Gastroesophageal sphincter (tissue), 4 donors: ENCODE results near the gene APOL2. TPM values are rescaled to one million over a fixed set of nuclear protein-coding genes. Genes with fewer than 3 reads are reported as not detected.
A peak's percentile ranks its signal among the peaks of the same experiment; 100 is the strongest.

Experiments used
- ATAC-seq: fragments of 150-250 bp; one replicate; pipeline ENCODE4 v1.9.1; 2016; ENCODE audit warnings: mild to moderate bottlenecking, moderate library complexity
- H3K27ac ChIP-seq, 4 donors: fragments of 200-600 bp; sonication (generic) in 3 of 4; 1 replicate in 3 of 4; 2 replicates in 1 of 4; pipeline ENCODE4 v1.5.1; 2016 to 2019
- H3K27me3 ChIP-seq: fragments of 200-600 bp; sonication (generic); one replicate; pipeline ENCODE4 v1.5.1; 2019
- H3K36me3 ChIP-seq, 2 donors: fragments of 200-600 bp; sonication (generic); one replicate each; pipeline ENCODE4 v1.5.1; 2019; ENCODE audit warnings: control low read depth in 1 of 2
- H3K4me1 ChIP-seq, 3 donors: fragments of 200-600 bp; sonication (generic); 1 replicate in 2 of 3; 2 replicates in 1 of 3; pipeline ENCODE4 v1.5.1; 2016 to 2019; ENCODE audit warnings: control low read depth in 2 of 3
- H3K4me3 ChIP-seq, 2 donors: fragments of 200-600 bp; sonication (generic); one replicate each; pipeline ENCODE4 v1.5.1; 2019; ENCODE audit warnings: mild to moderate bottlenecking in 1 of 2, moderate library complexity in 1 of 2
- H3K9me3 ChIP-seq, 3 donors: fragments of 200-600 bp; sonication (generic); one replicate each; pipeline ENCODE4 v1.5.1; 2017 to 2019; ENCODE audit warnings: control low read depth in 2 of 3
- CTCF ChIP-seq, 4 experiments: fragments of 200-600 bp in 2 of 4; fragments of 450-650 bp in 2 of 4; sonication (generic) in 1 of 4; IDR thresholded peaks; one replicate each; pipeline ENCODE4 v1.5.1; 2017 to 2019; ENCODE audit warnings: antibody characterized with exemption in 4 of 4, mild to moderate bottlenecking in 2 of 4, moderate library complexity in 2 of 4
- EP300 ChIP-seq: sonication (generic); formaldehyde crosslinking; IDR thresholded peaks from one replicate; pipeline ENCODE4 v1.6.1; 2017; ENCODE audit warnings: antibody characterized with exemption, mild to moderate bottlenecking
- POLR2A ChIP-seq, 2 donors: fragments of 450-650 bp; IDR thresholded peaks; one replicate each; pipeline ENCODE4 v1.6.1; 2017; ENCODE audit warnings: antibody characterized with exemption in 2 of 2, mild to moderate bottlenecking in 2 of 2, moderate library complexity in 1 of 2
- POLR2AphosphoS5 ChIP-seq: sonication (generic); formaldehyde crosslinking; IDR thresholded peaks from one replicate; pipeline ENCODE4 v1.6.1; 2017; ENCODE audit warnings: antibody characterized with exemption
- WGBS, 2 donors: methylation state at CpG; one replicate each; pipeline ENCODE4 v1.1.5; 2018; ENCODE audit warnings: low coverage in 1 of 2; 5-methylcytosine and 5-hydroxymethylcytosine counted together
- total RNA-seq, 4 donors: library from RNA; depleted of rRNA; stranded (reverse); fragments of >200 nt; gene quantifications; one replicate each; pipeline ENCODE4 v1.1.0, GENCODE V29; 2016

The APOL2 gene
- total RNA-seq, 4 donors from 2014 or later: 29.1 to 40.9 (median 35.0) TPM

- Histone ChIP-seq H3K27ac (peak overlapping the region; percentile 48 to 88 (median 84)), H3K9me3 (no peaks in the 10 kb centered on the region), H3K4me3 (no peak overlapping the region), H3K36me3 (peaks cover 0 to 96% of the 10 kb centered on the region in 2 donors), H3K4me1 (peaks cover 0 to 67% (median 5%) of the 10 kb centered on the region in 3 donors), H3K27me3 (no peaks in the 10 kb centered on the region)
- no peak for TF ChIP-seq CTCF (IDR thresholded peaks at IDR 0.05)
- TF ChIP-seq EP300: no peak
- no peak for TF ChIP-seq POLR2AphosphoS5
- TF ChIP-seq POLR2A (IDR thresholded peaks at IDR 0.05): no peak
- ATAC-seq: no peak
- no CpG with 5 or more reads among the region's 21 CpGs for WGBS, 2 donors
These were observed 46.2 kb upstream of the APOL2 start for GRCh38 chr22:36285545-36285944.

- Histone ChIP-seq H3K27ac (peak overlapping the region; percentile 48 to 88 (median 84)), H3K9me3 (no peaks in the 10 kb centered on the region), H3K4me3 (no peak overlapping the region), H3K36me3 (peaks cover 0 to 92% of the 10 kb centered on the region in 2 donors), H3K4me1 (peaks cover 0 to 72% (median 5%) of the 10 kb centered on the region in 3 donors), H3K27me3 (no peaks in the 10 kb centered on the region)
- WGBS, 2 donors: 68% methylated on average over 3 of the region's 12 CpGs; no CpG with 5 or more reads in 1 of the 2 donors
- TF ChIP-seq EP300 (no peak), POLR2AphosphoS5 (peak; percentile 42), CTCF (IDR thresholded peaks at IDR 0.05) (no peak)
- no peak for ATAC-seq
These were observed 45.7 kb upstream of the APOL2 start for GRCh38 chr22:36285017-36285416.

- WGBS, 2 donors: 82 to 84% methylated on average over 9 to 10 of the region's 24 CpGs
These were observed 44.8 kb upstream of the APOL2 start for GRCh38 chr22:36284171-36284571.

GRCh38 chr22:36282328-36282831 is 43.1 kb upstream of the APOL2 start:
- peaks cover 0 to 66% of the 10 kb centered on the region in 2 donors for H3K36me3 ChIP-seq
- H3K27me3 ChIP-seq: no peaks in the 10 kb centered on the region
- TF ChIP-seq POLR2AphosphoS5 (peak; percentile 0), CTCF (IDR thresholded peaks at IDR 0.05) (no peak)
- WGBS, 2 donors: 66% methylated on average over 5 to 6 of the region's 24 CpGs
- peaks cover 0 to 68% (median 12%) of the 10 kb centered on the region in 3 donors for H3K4me1 ChIP-seq
- peak overlapping the region in 3 of 4 donors; percentile 5 to 55 (median 51) for H3K27ac ChIP-seq
- no peak overlapping the region for H3K4me3 ChIP-seq
- no peaks in the 10 kb centered on the region for H3K9me3 ChIP-seq
- ATAC-seq: no peak

More at GRCh38 chr22:36284171-36284571, 44.8 kb upstream of the APOL2 start:
- Histone ChIP-seq H3K27ac (peak overlapping the region in 2 of 4 donors; percentile 81 to 86), H3K36me3 (peaks cover 0 to 84% of the 10 kb centered on the region in 2 donors), H3K27me3 (no peaks in the 10 kb centered on the region), H3K4me3 (no peak overlapping the region), H3K9me3 (no peaks in the 10 kb centered on the region), H3K4me1 (peaks cover 0 to 69% (median 5%) of the 10 kb centered on the region in 3 donors)
- no peak for ATAC-seq
- TF ChIP-seq EP300: no peak
- no peak for TF ChIP-seq POLR2A (IDR thresholded peaks at IDR 0.05)
- TF ChIP-seq CTCF (IDR thresholded peaks at IDR 0.05): no peak
- no peak for TF ChIP-seq POLR2AphosphoS5

- 43 to 69% methylated on average over 9 to 11 of the region's 14 CpGs for WGBS, 2 donors
- TF ChIP-seq EP300 (no peak), POLR2AphosphoS5 (peak; percentile 6)
- no peaks in the 10 kb centered on the region for H3K9me3 ChIP-seq
- H3K4me1 ChIP-seq: peaks cover 0 to 66% (median 13%) of the 10 kb centered on the region in 3 donors
- no peak overlapping the region for H3K4me3 ChIP-seq
- peaks cover 0 to 61% of the 10 kb centered on the region in 2 donors for H3K36me3 ChIP-seq
- ATAC-seq: no peak
- no peaks in the 10 kb centered on the region for H3K27me3 ChIP-seq
- peak overlapping the region in 3 of 4 donors; percentile 5 to 55 (median 51) for H3K27ac ChIP-seq
These were observed 42.5 kb upstream of the APOL2 start for GRCh38 chr22:36281781-36282327.
